ENCODE measurements around the gene NAP1L5.
A peak's percentile ranks its signal among the peaks of the same experiment; 100 is the strongest.

The NAP1L5 gene

GRCh38 chr4:88722276-88722780, 24.7 kb upstream of the NAP1L5 start:
- DNase-seq (ENCODE audit: low read depth), result no peak

DNA sequence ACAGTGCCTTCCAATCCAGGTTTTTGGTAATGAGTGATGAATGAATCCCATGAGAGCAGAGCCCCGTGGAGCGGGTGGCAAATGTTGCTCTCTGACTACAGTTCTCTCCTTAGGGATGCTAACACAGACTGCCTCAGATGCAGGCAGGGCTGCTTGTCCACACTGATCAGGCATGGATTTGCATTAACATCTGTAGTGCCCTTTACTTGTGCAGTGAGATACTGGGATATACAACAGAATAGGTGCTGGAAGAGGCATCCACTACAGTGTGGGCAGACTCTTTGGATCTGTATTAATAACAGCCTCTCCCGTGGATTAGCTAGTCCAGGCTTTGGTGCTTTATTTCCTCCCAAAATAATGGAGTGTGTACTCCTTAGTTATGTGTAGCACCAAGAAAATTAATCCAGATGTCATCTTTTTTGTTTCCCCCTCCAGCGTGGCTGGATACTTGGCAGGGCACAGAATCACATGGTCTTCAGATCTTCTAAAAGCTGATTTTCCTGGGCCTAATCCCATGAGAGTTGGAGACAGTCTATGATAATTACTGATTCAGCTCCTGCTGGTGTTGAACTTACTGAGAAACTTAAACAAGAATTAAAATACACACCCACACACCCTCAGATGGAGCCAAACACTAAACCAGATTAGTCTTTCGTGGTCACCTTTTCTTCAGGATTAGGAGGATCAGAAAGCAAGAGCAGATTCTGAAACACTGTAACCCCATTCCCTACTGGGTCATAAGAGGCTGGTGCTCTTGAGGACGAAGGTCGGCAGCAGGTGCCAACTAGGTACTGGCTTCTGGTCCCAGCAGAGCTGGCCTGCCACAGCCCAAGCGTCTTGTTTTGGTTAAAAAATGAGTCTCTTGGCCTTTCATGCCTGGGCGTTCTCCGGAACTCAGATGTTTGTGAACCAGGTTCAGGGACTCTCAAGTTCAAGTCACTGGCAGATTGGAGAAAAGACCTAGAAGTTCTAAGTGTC, 23.1 kb upstream of the NAP1L5 start:
- no peak for DNase-seq (ENCODE audit: low read depth)

DNA sequence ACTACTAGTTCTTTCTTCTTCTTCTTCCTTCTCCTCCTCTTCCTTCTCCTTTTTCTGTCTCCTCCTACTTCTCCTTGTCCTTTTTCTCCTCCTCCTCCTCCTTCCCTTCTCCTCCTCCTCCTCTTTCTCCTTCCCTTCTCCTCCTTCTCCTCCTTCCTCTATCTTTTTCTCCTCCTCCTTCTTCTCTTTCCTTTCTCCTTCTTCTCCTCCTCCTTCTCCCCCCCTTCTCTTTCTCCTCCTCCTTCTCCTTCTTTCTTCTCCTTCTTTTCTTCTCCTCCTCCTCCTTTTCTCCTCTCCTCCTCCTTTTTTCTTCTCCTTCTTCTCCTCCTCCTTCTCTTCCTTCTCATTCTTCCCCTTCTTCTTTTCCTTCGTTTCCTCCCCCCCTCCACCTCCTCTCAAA, 21.8 kb upstream of the NAP1L5 start:
- no peak for DNase-seq (ENCODE audit: low read depth)

DNA sequence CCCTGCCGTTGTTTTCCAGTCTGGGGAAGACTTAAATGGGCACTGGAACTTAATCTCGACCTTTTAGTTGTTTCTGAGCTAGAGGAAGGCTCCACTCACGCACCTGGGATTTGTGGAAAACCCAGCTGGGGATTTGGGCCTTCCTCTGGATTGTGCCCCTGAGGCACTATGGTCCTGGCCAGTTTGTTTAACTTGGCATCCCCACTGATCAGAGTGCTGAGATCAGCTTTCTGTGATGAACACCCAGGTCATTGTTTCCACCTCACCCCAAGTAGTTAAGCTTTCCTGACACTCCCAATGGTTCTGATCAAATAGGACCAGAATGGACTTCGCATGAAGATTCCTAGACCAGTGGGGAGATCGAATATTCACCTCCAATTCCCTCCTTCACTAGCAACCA, 20.5 kb upstream of the NAP1L5 start:
- DNase-seq (ENCODE audit: low read depth), result no peak

- no peak for DNase-seq (ENCODE audit: low read depth)
These were observed 16.2 kb upstream of the NAP1L5 start for GRCh38 chr4:88713782-88714181.

DNA sequence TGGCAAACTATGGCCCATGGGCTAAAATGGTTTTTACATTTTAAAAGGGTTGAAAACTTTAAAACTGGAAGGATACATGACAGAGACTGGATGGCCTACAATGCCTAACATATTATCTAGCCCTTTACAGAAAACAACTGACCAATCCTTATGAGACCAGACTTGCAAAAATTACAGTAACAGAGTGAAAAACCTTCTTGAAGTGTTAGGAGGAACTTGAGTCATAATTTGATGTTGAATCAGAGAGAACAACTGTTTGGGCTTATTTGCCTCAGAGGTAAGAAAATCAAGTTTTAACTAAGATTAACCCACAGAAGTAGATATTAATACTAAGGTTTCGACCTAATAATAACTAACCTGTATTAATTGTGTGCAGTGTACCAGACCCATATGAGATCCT, 12.4 kb upstream of the NAP1L5 start:
- DNase-seq (ENCODE audit: low read depth), result no peak

- no peak for DNase-seq (ENCODE audit: low read depth)
These were observed 8.9 kb upstream of the NAP1L5 start for GRCh38 chr4:88706574-88706973.

GRCh38 chr4:88705805-88706492, 8.3 kb upstream of the NAP1L5 start:
- no peak for DNase-seq (ENCODE audit: low read depth)

GRCh38 chr4:88705223-88705622, 7.6 kb upstream of the NAP1L5 start:
- DNase-seq (ENCODE audit: low read depth), result no peak

DNA sequence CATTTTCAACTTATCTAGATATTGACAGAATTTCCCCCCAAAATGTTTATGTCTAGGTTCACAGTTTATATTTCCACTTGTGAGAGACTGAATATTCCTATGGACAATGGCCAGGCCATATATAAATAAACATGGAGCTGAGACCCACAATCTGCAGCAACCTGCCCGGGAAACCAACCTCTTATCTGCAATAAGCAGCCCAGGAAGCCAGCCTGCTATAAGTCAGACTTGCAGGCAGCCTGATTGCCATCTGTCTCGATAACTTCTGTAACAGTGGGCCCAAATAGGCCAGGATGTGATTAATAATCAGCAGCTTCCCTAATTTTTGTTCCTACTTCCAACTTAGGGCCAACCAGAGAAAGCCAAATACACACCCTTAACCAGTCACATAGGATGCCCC, 5.2 kb upstream of the NAP1L5 start:
- no peak for DNase-seq (ENCODE audit: low read depth)

DNA sequence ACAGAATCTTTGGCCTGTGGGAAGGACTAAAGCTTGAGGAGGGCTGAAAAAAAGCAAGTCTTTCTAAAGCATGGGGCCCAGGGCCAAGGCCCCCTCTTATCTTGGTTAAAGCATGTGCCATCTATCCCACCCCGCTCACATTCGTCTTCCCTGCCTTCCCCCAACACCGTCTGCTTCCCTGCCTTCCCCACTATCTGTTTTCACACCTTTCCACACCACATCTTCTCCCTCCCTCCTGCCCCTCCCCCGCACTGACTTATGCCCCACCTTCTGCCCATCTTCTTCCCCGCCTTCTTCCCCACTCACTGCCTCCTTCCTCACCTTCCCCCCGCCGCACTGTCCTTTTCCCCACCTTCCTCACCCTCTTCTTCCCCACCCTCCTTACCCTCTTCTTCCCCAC, 890 bp upstream of the NAP1L5 start:
- DNase-seq (ENCODE audit: low read depth), result no peak

DNA sequence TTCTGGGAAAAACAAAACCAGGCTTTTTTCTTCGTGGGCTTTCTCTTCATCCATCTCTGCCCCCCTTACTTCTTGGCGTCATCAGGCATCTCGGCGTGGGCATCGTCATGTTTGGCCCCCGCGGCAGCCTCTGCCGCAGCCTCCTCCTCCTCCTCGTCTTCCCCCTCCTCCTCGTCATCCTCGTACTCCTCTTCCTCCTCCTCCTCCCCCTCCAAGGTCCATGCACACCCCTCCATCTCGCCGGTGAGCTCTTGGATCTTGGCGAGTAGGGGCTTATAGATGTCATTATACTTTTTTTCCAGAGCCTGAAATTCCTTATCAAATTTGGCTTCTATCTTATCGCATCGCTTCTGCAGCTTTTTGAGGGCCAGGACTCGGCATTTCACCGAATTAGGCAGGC, 488 bp downstream of the NAP1L5 start:
- DNase-seq (ENCODE audit: low read depth), result no peak

- no peak for DNase-seq (ENCODE audit: low read depth)
These were observed 999 bp downstream of the NAP1L5 start for GRCh38 chr4:88696630-88697029.

DNA sequence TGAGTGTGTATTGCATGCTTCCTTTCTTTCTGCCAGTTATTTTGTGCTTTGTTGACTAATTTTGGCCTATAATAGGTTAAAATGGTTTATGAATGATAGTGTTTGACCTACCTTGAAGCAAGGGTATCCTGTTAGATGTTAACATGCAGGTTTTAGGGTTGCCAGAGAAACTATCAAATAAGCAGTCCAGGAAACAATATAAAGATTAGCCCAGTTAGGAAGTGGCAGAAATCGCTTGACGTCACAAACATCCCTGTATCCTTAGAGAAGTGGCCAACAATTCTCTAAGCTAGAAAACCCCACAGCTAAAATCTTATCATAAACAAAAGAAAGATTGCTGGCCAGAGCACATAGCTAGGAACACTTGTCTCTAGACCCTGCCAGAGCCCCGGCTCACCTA, 3.8 kb downstream of the NAP1L5 start:
- DNase-seq (ENCODE audit: low read depth), result no peak

- DNase-seq (ENCODE audit: low read depth), result no peak
These were observed 7.3 kb downstream of the NAP1L5 start for GRCh38 chr4:88690355-88690754.

- no peak for DNase-seq (ENCODE audit: low read depth)
These were observed 16.4 kb downstream of the NAP1L5 start for GRCh38 chr4:88681209-88681608.

DNA sequence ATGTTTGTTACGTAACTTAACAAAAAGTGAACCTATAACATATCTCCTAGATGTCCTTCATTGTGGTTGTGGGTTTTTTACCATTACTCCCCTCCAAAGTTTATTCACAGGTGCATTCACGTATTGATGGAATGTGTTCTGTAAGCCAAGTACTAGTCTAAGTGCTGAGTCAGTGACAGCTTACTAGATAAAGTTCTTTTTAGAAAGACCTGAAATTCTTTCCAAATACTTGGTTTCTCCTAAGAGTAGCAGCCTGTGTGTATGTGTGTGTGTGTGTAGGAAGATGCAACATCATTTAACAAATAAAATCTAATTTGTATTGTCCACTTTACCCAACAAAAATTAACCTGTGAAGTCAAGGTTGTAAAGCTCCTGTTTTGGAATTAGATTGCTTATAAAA, 22.1 kb downstream of the NAP1L5 start:
- no peak for DNase-seq (ENCODE audit: low read depth)

DNA sequence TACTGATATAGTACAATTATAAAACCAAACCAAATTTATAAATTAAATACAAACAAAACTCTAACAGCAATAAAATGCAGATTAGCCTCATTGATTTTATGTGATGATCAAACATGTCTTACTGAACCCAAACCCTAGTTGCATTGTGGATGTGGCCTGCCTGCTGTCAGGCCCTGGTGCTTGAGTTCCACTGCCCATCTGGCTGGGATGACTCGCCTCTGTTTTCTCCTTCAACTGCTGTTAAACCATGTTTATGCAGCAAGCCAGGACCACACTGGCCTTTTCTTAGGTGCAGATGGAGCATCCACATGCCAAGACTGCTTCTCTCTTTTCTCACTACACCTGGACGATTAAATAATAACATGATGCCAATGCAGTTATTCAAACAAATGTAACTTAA, 22.6 kb downstream of the NAP1L5 start:
- DNase-seq (ENCODE audit: low read depth), result no peak

DNA sequence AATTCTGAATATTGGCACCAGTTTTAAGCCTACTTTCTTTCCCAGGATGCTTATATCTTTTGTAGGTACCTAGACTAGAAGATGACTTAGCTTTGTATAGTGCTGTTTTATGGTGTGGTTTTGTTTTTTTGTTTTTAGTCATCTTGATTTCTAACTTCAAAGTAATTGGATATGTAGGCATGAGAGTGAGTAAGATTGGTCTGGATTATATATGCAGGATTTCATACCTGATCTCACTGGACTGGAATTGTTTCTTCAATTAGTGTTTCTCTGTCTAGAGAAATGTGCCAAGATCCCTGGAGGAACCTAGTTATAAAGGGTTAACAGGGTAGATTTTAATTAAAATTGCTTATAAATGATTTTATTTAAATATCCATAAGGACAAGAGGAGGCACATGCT, 23.1 kb downstream of the NAP1L5 start:
- no peak for DNase-seq (ENCODE audit: low read depth)

- DNase-seq (ENCODE audit: low read depth), result no peak
These were observed 23.7 kb downstream of the NAP1L5 start for GRCh38 chr4:88673886-88674285.

- no peak for DNase-seq (ENCODE audit: low read depth)
These were observed 24.6 kb downstream of the NAP1L5 start for GRCh38 chr4:88672987-88673386.

DNA sequence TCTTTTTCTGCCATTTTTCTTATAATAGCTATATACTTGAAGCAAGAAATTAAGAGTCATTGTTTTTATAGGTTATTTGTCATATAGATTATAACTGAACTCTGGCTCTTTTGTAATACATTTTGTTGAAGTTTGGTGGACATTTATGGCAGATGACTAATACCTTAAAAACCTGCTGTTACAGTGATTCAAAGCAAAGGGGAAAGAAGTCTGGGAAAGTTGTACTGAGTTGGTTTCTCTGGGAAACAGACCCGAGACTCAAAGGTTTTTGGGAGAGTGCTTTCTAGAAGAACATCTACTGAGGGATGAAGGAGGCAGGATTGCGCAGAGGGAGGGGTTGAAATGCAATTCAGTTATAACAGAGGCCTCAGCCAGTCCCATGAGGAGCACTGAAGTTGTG, 35.9 kb downstream of the NAP1L5 start:
- DNase-seq (ENCODE audit: low read depth), result peak; percentile 89

Data from GM04504 (cell line).